WTC11 (cell line): ENCODE results near the gene APOL3.

Source experiments
- ARID4B ChIP-seq: sonication (generic); formaldehyde crosslinking; IDR thresholded peaks from 2 replicates; pipeline ENCODE4 v1.8.0; 2023; ENCODE audit warnings: missing genetic modification reagents, mild to moderate bottlenecking, borderline replicate concordance
- CDX4 ChIP-seq: fragments of 250-450 bp; sonication (Bioruptor Pico); IDR thresholded peaks from 2 replicates; pipeline ENCODE4 v1.9.0; 2021; ENCODE audit warnings: moderate library complexity, mild to moderate bottlenecking, inconsistent platforms, borderline replicate concordance
- CREB1 ChIP-seq: sonication (generic); formaldehyde crosslinking; IDR thresholded peaks from 2 replicates; pipeline ENCODE4 v1.8.0; 2023; ENCODE audit warnings: mild to moderate bottlenecking, missing genetic modification reagents
- CTCF ChIP-seq: fragments of 200-600 bp; IDR thresholded peaks from 2 replicates; pipeline ENCODE4 v1.8.0; 2022; ENCODE audit warnings: antibody characterized with exemption
- ETV6 ChIP-seq: sonication (generic); formaldehyde crosslinking; IDR thresholded peaks from 2 replicates; pipeline ENCODE4 v1.8.1; 2022; ENCODE audit warnings: mild to moderate bottlenecking, missing genetic modification reagents
- FOXJ3 ChIP-seq: sonication (generic); formaldehyde crosslinking; IDR thresholded peaks from 2 replicates; pipeline ENCODE4 v1.9.0; 2021; ENCODE audit warnings: missing genetic modification reagents, mild to moderate bottlenecking, borderline replicate concordance
- HMGXB4 ChIP-seq: sonication (generic); formaldehyde crosslinking; IDR thresholded peaks from 2 replicates; pipeline ENCODE4 v1.8.1; 2023; ENCODE audit warnings: mild to moderate bottlenecking, moderate library complexity, missing genetic modification reagents
- MAX ChIP-seq: sonication (generic); formaldehyde crosslinking; IDR thresholded peaks from 2 replicates; pipeline ENCODE4 v1.8.0; 2022; ENCODE audit warnings: mild to moderate bottlenecking, missing genetic modification reagents
- NR2C2 ChIP-seq: sonication (generic); formaldehyde crosslinking; IDR thresholded peaks from 2 replicates; pipeline ENCODE4 v1.8.0; 2022; ENCODE audit warnings: mild to moderate bottlenecking, missing genetic modification reagents
- NR3C1 ChIP-seq: sonication (generic); formaldehyde crosslinking; conservative IDR thresholded peaks from 2 replicates; pipeline ENCODE4 v1.8.1; 2023; ENCODE audit warnings: low read depth, mild to moderate bottlenecking, missing genetic modification reagents
- SMAD3 ChIP-seq: sonication (generic); formaldehyde crosslinking; IDR thresholded peaks from 2 replicates; pipeline ENCODE4 v1.8.0; 2022; ENCODE audit warnings: missing genetic modification reagents, mild to moderate bottlenecking, borderline replicate concordance
- ZNF281 ChIP-seq: sonication (generic); formaldehyde crosslinking; IDR thresholded peaks from 2 replicates; pipeline ENCODE4 v1.8.0; 2023; ENCODE audit warnings: mild to moderate bottlenecking, missing genetic modification reagents
- ZNF317 ChIP-seq: sonication (generic); formaldehyde crosslinking; IDR thresholded peaks from 2 replicates; pipeline ENCODE4 v1.8.1; 2023; ENCODE audit warnings: low read depth, mild to moderate bottlenecking, moderate library complexity, missing genetic modification reagents, borderline replicate concordance
- ZNF423 ChIP-seq: fragments of 250-450 bp; sonication (Bioruptor Pico); IDR thresholded peaks from 2 replicates; pipeline ENCODE4 v2.1.2; 2022; ENCODE audit warnings: mild to moderate bottlenecking, moderate library complexity

- TF ChIP-seq ETV6, result no peak
- no peak for TF ChIP-seq CTCF
- no peak for TF ChIP-seq FOXJ3
- no peak for TF ChIP-seq ARID4B
- TF ChIP-seq HMGXB4 (CRISPR knock-in tag), result no peak
- TF ChIP-seq SMAD3 (CRISPR knock-in tag), result no peak
- no peak for TF ChIP-seq ZNF317 (CRISPR knock-in tag)
- no peak for TF ChIP-seq NR3C1
- TF ChIP-seq ZNF423, result no peak
- TF ChIP-seq MAX (CRISPR knock-in tag), result no peak
- TF ChIP-seq ZNF281, result no peak
- no peak for TF ChIP-seq CREB1 (CRISPR knock-in tag)
- no peak for TF ChIP-seq NR2C2
- TF ChIP-seq CDX4 (CRISPR knock-in tag), result no peak
These were observed 32.0 kb upstream of the APOL3 start for GRCh38 chr22:36192542-36192941.
